RWPE2 (cell line): Measurements from ENCODE around the gene NECTIN1.

ENCODE experiments used
- ATAC-seq: fragments of 200-7000 bp; cut with Tn5 transposase; 3 replicates; pipeline ENCODE4 v1.9.1; 2021; ENCODE audit warnings: low read depth
- DNase-seq: peaks from one replicate; pipeline ENCODE4 v3.0.0-alpha.2; 2020; ENCODE audit warnings: low spot score
- H3K27ac ChIP-seq: fragments of 450-650 bp; 2 replicates; pipeline ENCODE4 v1.5.1; 2017; ENCODE audit warnings: mild to moderate bottlenecking; ENCODE audit not compliant: poor library complexity, severe bottlenecking
- H3K27me3 ChIP-seq: fragments of 250-450 bp; sonication (Bioruptor Pico); 2 replicates; pipeline ENCODE4 v1.5.1; 2021; ENCODE audit warnings: mild to moderate bottlenecking, moderate library complexity; ENCODE audit not compliant: insufficient read depth, poor library complexity, severe bottlenecking
- H3K36me3 ChIP-seq: fragments of 250-450 bp; sonication (Bioruptor Pico); 2 replicates; pipeline ENCODE4 v1.5.1; 2020; ENCODE audit warnings: low read depth, mild to moderate bottlenecking, moderate library complexity
- H3K4me1 ChIP-seq: fragments of 250-450 bp; sonication (Bioruptor Pico); 2 replicates; pipeline ENCODE4 v1.5.1; 2021; ENCODE audit warnings: mild to moderate bottlenecking, moderate library complexity; ENCODE audit not compliant: insufficient read depth, poor library complexity, severe bottlenecking
- H3K4me3 ChIP-seq: fragments of 250-450 bp; sonication (Bioruptor Pico); 2 replicates; pipeline ENCODE4 v1.5.1; 2021; ENCODE audit warnings: mild to moderate bottlenecking, moderate library complexity; ENCODE audit not compliant: severe bottlenecking
- H3K9me3 ChIP-seq: fragments of 250-450 bp; sonication (Bioruptor Pico); 2 replicates; pipeline ENCODE4 v1.5.1; 2021; ENCODE audit warnings: mild to moderate bottlenecking, moderate library complexity; ENCODE audit not compliant: severe bottlenecking
- CTCF ChIP-seq: fragments of 450-650 bp; IDR thresholded peaks from one replicate; pipeline ENCODE4 v1.5.1; 2017; ENCODE audit warnings: mild to moderate bottlenecking, moderate library complexity; ENCODE audit not compliant: poor library complexity, severe bottlenecking

Gene NECTIN1

GRCh38 chr11:119721129-119722120, 7.6 kb downstream of the NECTIN1 start:
- H3K4me1 ChIP-seq = peaks cover 53% of the 10 kb centered on the region
- peaks cover 76% of the 10 kb centered on the region for H3K36me3 ChIP-seq
- DNase-seq (no peak), ATAC-seq (peak; percentile 86)
- H3K27me3 ChIP-seq = no peaks in the 10 kb centered on the region
- H3K4me3 ChIP-seq = no peak overlapping the region
- H3K9me3 ChIP-seq = no peaks in the 10 kb centered on the region
- peak overlapping the region; percentile 20 for H3K27ac ChIP-seq
- TF ChIP-seq CTCF = peak; percentile 34

- TF ChIP-seq CTCF = no peak
- H3K27ac ChIP-seq = peak overlapping the region; percentile 20
These were observed 8.6 kb downstream of the NECTIN1 start for GRCh38 chr11:119720311-119720913.

GRCh38 chr11:119717839-119718534, 11.0 kb downstream of the NECTIN1 start:
- DNase-seq (no peak), ATAC-seq (no peak)
- H3K4me1 ChIP-seq = peaks cover 25% of the 10 kb centered on the region
- no peaks in the 10 kb centered on the region for H3K27me3 ChIP-seq
- H3K36me3 ChIP-seq = peaks cover 50% of the 10 kb centered on the region
- H3K27ac ChIP-seq = no peak overlapping the region
- H3K9me3 ChIP-seq = no peaks in the 10 kb centered on the region
- TF ChIP-seq CTCF = no peak
- H3K4me3 ChIP-seq = no peak overlapping the region

More at GRCh38 chr11:119720311-119720913, 8.6 kb downstream of the NECTIN1 start:
- Histone ChIP-seq H3K9me3 (no peaks in the 10 kb centered on the region), H3K36me3 (peaks cover 66% of the 10 kb centered on the region), H3K4me1 (peaks cover 47% of the 10 kb centered on the region), H3K27me3 (no peaks in the 10 kb centered on the region), H3K4me3 (no peak overlapping the region)
- no peak for ATAC-seq
- no peak for DNase-seq

GRCh38 chr11:119716582-119717498, 12.2 kb downstream of the NECTIN1 start:
- no peak for ATAC-seq

More at GRCh38 chr11:119716582-119717498, 12.2 kb downstream of the NECTIN1 start:
- no peak overlapping the region for H3K4me3 ChIP-seq
- peaks cover 40% of the 10 kb centered on the region for H3K36me3 ChIP-seq
- no peak overlapping the region for H3K27ac ChIP-seq
- TF ChIP-seq CTCF = no peak
- H3K4me1 ChIP-seq = peaks cover 14% of the 10 kb centered on the region
- no peak for DNase-seq
- no peaks in the 10 kb centered on the region for H3K9me3 ChIP-seq
- no peaks in the 10 kb centered on the region for H3K27me3 ChIP-seq
